ENCODE measurements around the gene MSLN. TPM values are rescaled to one million over a fixed set of nuclear protein-coding genes. Genes with fewer than 3 reads are reported as not detected.

The MSLN gene
- total RNA-seq, 1 donor = under 0.01 TPM

DNA sequence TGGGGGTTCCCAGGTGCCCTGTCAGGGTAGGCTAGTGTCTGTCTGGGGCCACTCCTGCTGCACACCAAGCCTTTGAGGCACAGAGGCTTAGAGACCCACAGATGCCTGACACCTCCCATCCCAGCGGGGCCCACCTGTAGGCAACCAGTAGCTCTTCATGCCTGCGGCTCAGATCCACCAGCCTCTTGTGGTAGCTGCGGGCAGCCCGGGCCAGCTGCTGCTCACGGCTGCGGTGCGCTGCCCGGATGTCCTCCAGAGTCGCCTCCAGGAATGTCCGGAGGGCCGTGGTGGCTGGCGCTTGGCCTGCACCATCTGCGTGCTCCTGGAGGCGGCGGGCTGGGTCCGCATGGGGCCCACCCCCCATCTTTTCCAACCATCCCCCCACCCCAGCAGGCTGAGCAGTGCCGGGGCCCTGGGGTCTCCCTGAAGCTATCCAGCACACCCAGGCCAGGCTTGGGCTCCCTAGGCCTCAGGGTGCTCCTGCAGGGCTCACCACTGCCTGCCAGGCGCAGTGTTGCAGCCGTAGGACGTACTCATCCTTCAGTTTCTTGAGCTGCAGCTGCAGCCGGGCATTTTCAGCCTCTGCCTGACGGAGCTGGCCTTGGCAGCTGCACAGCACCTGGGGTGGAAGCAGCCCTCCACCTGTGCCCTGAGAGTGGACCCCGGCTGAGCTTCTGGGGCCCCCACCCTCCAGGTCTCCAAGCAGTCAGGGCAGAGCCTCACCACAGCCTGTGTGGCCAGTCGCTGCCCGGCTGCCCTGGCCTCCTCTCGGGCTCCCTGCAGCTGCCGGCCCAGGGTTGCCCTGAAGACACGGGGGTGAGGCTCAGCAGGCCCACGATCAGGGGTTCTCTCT is 36.1 kb upstream of the MSLN start:
- Histone ChIP-seq H3K9me3 (ENCODE audit: low read depth, low read length) (no peaks in the 10 kb centered on the region), H3K36me3 (ENCODE audit: insufficient read depth, low read length) (no peaks in the 10 kb centered on the region), H3K4me2 (ENCODE audit: insufficient read depth, low read length) (no peak overlapping the region), H4K20me1 (ENCODE audit: insufficient read depth, low read length) (peaks cover 7% of the 10 kb centered on the region), H2AFZ (ENCODE audit: low read length) (no peak overlapping the region), H3K79me2 (ENCODE audit: insufficient read depth, low read length) (no peaks in the 10 kb centered on the region), H3K4me1 (ENCODE audit: insufficient read depth, low read length) (peaks cover 16% of the 10 kb centered on the region), H3K27me3 (ENCODE audit: insufficient read depth, low read length) (no peaks in the 10 kb centered on the region), H3K4me3 (ENCODE audit: insufficient read depth, low read length) (no peak overlapping the region), H3K27ac (ENCODE audit: low read depth, low read length) (no peak overlapping the region)
- TF ChIP-seq, protein P1, sequence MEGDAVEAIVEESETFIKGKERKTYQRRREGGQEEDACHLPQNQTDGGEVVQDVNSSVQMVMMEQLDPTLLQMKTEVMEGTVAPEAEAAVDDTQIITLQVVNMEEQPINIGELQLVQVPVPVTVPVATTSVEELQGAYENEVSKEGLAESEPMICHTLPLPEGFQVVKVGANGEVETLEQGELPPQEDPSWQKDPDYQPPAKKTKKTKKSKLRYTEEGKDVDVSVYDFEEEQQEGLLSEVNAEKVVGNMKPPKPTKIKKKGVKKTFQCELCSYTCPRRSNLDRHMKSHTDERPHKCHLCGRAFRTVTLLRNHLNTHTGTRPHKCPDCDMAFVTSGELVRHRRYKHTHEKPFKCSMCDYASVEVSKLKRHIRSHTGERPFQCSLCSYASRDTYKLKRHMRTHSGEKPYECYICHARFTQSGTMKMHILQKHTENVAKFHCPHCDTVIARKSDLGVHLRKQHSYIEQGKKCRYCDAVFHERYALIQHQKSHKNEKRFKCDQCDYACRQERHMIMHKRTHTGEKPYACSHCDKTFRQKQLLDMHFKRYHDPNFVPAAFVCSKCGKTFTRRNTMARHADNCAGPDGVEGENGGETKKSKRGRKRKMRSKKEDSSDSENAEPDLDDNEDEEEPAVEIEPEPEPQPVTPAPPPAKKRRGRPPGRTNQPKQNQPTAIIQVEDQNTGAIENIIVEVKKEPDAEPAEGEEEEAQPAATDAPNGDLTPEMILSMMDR (IDR thresholded peaks at IDR 0.05; ENCODE audit: extremely low read depth, low read depth, low read length) = no peak
- DNase-seq (ENCODE audit: insufficient read length, low spot score, missing footprints) = no peak

DNA sequence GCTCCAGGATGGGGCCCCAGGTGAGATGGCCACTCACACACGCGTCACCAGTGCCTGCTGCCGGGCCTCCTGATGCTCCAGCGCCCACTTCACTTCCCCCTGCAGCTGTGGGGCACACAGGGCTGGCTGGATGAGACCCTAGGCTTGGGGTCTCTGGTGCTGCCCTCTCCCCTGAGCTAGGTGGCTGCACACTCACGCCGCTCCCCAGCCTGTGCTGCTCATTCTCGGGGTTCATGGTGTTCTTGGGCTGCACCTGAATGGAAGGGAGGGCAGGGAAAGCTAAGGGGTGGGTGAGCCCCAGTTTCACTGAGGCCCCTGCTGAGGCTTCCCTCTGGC is 35.5 kb upstream of the MSLN start:
- H3K36me3 ChIP-seq (ENCODE audit: insufficient read depth, low read length) = no peaks in the 10 kb centered on the region
- H3K27me3 ChIP-seq (ENCODE audit: insufficient read depth, low read length) = no peaks in the 10 kb centered on the region
- TF ChIP-seq, protein P1 (IDR thresholded peaks at IDR 0.05; ENCODE audit: extremely low read depth, low read depth, low read length) = no peak
- peaks cover 7% of the 10 kb centered on the region for H4K20me1 ChIP-seq (ENCODE audit: insufficient read depth, low read length)
- H3K4me2 ChIP-seq (ENCODE audit: insufficient read depth, low read length) = no peak overlapping the region
- peaks cover 14% of the 10 kb centered on the region for H3K4me1 ChIP-seq (ENCODE audit: insufficient read depth, low read length)
- H3K9me3 ChIP-seq (ENCODE audit: low read depth, low read length) = no peaks in the 10 kb centered on the region
- H3K27ac ChIP-seq (ENCODE audit: low read depth, low read length) = no peak overlapping the region
- no peak overlapping the region for H3K4me3 ChIP-seq (ENCODE audit: insufficient read depth, low read length)
- no peak overlapping the region for H2AFZ ChIP-seq (ENCODE audit: low read length)
- no peaks in the 10 kb centered on the region for H3K79me2 ChIP-seq (ENCODE audit: insufficient read depth, low read length)
- DNase-seq (ENCODE audit: insufficient read length, low spot score, missing footprints) = no peak

DNA sequence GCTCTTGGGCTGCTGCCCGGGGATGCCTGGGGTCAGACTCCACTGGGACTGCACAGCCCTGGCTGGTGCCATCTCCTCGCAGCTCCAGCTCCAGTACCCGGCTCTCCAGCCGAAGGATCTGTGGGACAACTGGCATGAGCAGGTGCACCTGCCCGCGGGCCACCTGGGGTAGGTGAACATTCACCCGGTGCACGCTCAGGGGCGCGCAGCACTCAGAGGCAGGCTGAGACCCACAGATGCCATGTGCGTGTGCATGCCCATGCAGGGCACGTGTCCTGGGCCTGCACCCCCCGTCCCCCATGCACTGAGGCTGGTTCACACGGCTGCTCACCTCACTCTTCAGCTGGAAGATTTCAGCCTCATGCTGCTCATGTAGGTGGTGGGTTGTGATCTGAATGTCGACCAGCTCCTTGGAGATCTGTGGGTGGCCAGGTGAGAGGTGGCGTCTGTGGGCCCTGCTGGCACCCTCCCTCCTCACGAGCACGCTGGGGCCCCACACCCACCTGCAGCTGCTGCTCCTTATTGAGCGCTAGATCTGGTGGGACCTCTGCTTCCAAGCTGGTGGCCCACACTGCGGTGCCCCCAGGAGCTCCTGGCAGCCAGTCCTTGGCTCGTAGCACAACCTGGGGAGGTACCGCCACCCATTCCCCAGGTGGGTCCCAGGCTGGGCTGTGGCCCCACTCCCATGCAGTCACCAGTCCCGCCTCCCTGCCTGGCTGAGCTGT is 34.9 kb upstream of the MSLN start:
- Histone ChIP-seq H3K4me3 (ENCODE audit: insufficient read depth, low read length) (no peak overlapping the region), H3K27me3 (ENCODE audit: insufficient read depth, low read length) (no peaks in the 10 kb centered on the region), H3K27ac (ENCODE audit: low read depth, low read length) (no peak overlapping the region), H3K9me3 (ENCODE audit: low read depth, low read length) (no peaks in the 10 kb centered on the region), H3K79me2 (ENCODE audit: insufficient read depth, low read length) (no peaks in the 10 kb centered on the region), H3K4me2 (ENCODE audit: insufficient read depth, low read length) (no peak overlapping the region), H3K36me3 (ENCODE audit: insufficient read depth, low read length) (no peaks in the 10 kb centered on the region), H4K20me1 (ENCODE audit: insufficient read depth, low read length) (peaks cover 7% of the 10 kb centered on the region), H3K4me1 (ENCODE audit: insufficient read depth, low read length) (peaks cover 8% of the 10 kb centered on the region), H2AFZ (ENCODE audit: low read length) (no peak overlapping the region)
- DNase-seq (ENCODE audit: insufficient read length, low spot score, missing footprints) = no peak
- TF ChIP-seq, protein P1 (IDR thresholded peaks at IDR 0.05; ENCODE audit: extremely low read depth, low read depth, low read length) = no peak

DNA sequence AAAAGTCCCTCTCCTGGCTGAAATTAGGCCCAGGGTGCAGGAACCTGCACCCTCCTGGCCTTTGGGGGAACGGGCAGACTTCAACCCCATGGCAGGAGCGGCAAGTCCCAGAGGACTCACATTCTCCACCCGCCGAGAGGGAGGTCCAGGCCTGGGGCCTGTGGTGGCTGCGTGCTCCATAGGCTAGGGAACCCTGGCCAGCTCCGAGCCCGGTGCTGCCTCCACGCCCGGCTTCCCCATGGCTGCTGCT is 34.4 kb upstream of the MSLN start:
- Histone ChIP-seq H3K27me3 (ENCODE audit: insufficient read depth, low read length) (no peaks in the 10 kb centered on the region), H3K79me2 (ENCODE audit: insufficient read depth, low read length) (no peaks in the 10 kb centered on the region), H3K4me3 (ENCODE audit: insufficient read depth, low read length) (no peak overlapping the region), H3K9me3 (ENCODE audit: low read depth, low read length) (no peaks in the 10 kb centered on the region), H3K4me2 (ENCODE audit: insufficient read depth, low read length) (no peak overlapping the region), H4K20me1 (ENCODE audit: insufficient read depth, low read length) (peaks cover 7% of the 10 kb centered on the region), H3K36me3 (ENCODE audit: insufficient read depth, low read length) (no peaks in the 10 kb centered on the region), H3K27ac (ENCODE audit: low read depth, low read length) (no peak overlapping the region), H2AFZ (ENCODE audit: low read length) (no peak overlapping the region), H3K4me1 (ENCODE audit: insufficient read depth, low read length) (peaks cover 8% of the 10 kb centered on the region)
- TF ChIP-seq, protein P1 (IDR thresholded peaks at IDR 0.05; ENCODE audit: extremely low read depth, low read depth, low read length) = no peak
- no peak for DNase-seq (ENCODE audit: insufficient read length, low spot score, missing footprints)

Data from osteoblast (primary cell).